ENCODE measurements around the gene PXT1.

Gene PXT1

DNA sequence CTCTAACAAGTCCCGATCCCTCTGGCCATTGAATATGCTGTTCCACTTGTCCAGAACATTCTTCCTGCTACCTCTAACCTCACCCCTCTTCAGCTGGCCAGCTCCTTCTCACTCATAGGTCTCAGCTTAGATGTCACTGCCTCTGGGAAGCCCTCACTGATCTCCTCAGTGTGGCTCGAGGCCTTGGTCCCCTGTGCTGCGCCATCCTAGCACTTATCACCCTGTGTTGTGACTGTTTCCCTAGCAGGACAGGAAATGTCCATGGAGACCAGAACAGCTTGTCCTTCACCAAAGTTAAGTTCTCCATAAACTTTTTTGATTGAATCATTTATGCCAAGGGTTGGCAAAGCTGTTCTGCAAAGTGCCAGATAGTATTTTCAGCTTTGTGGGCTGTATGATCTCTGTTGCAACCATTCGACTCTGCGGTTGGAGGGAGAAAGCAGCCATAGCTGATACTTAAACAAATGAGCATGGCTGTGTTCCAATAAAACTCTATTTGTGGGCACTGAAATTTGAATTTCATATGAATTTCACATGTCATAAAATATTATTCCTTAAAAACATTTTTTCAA lies 99.5 kb downstream of the PXT1 start:
- TF ChIP-seq, protein P1, sequence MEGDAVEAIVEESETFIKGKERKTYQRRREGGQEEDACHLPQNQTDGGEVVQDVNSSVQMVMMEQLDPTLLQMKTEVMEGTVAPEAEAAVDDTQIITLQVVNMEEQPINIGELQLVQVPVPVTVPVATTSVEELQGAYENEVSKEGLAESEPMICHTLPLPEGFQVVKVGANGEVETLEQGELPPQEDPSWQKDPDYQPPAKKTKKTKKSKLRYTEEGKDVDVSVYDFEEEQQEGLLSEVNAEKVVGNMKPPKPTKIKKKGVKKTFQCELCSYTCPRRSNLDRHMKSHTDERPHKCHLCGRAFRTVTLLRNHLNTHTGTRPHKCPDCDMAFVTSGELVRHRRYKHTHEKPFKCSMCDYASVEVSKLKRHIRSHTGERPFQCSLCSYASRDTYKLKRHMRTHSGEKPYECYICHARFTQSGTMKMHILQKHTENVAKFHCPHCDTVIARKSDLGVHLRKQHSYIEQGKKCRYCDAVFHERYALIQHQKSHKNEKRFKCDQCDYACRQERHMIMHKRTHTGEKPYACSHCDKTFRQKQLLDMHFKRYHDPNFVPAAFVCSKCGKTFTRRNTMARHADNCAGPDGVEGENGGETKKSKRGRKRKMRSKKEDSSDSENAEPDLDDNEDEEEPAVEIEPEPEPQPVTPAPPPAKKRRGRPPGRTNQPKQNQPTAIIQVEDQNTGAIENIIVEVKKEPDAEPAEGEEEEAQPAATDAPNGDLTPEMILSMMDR (IDR thresholded peaks at IDR 0.05; ENCODE audit: low read depth, low read length): no peak
- TF ChIP-seq EZH2phosphoT487 (IDR thresholded peaks at IDR 0.05; ENCODE audit: low read depth): no peak
- Histone ChIP-seq H3K27ac (ENCODE audit: low read length) (no peak overlapping the region), H3K4me2 (ENCODE audit: low read length) (no peak overlapping the region), H3K9ac (ENCODE audit: low read length) (no peak overlapping the region), H3K4me1 (ENCODE audit: low read length) (peaks cover 27% of the 10 kb centered on the region), H2AFZ (ENCODE audit: low read depth, low read length) (no peak overlapping the region), H4K20me1 (ENCODE audit: insufficient read depth, low read length) (no peaks in the 10 kb centered on the region), H3K4me3 (ENCODE audit: low read length) (no peak overlapping the region), H3K9me3 (ENCODE audit: insufficient read depth, low read length) (no peaks in the 10 kb centered on the region), H3K27me3 (ENCODE audit: low read depth, low read length) (peaks cover 13% of the 10 kb centered on the region), H3K36me3 (replicated peaks; ENCODE audit: low read depth, low read length) (no peaks in the 10 kb centered on the region), H3K79me2 (ENCODE audit: low read length) (no peaks in the 10 kb centered on the region)

DNA sequence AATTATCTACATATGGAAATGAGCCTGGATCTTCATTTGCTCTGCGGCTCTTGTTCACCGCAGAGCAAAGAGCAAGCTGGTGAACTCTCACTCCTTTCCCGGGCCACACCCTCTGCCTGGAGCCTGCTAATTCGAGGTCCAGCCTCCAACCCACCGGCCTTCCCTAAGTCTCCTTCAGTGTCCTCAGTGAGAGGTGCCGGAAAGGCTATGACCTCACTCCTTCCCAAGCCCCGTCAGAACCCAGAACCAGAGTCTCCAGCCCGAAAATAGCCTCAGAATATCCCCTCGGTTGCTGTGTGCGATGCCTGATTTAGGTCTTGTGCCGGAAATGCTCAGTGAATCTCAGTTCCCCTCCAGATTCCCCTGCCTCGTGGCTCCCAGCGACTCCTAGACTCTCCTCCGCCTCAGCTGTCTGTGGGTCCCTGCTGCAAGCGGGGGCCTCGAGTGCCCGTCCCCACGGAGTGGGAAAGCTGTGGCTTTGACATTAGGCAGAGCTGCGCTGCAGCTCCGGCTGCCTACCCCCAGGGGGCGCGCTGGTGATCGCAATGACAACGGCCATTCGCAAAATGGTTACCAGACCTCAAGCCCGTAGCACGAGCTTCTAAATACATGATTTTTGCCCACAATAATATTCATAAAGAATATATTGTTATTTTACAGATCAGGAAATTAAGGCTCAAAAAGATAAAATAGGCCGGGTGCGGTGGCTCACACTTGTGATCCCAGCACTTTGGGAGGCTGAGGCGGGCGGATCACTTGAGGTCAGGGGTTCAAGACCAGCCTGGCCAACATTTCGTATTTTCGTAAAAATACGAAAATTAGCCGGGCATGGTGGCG lies 101.8 kb downstream of the PXT1 start:
- Histone ChIP-seq H4K20me1 (ENCODE audit: insufficient read depth, low read length) (no peaks in the 10 kb centered on the region), H3K79me2 (ENCODE audit: low read length) (no peaks in the 10 kb centered on the region), H3K4me1 (ENCODE audit: low read length) (peaks cover 44% of the 10 kb centered on the region), H2AFZ (ENCODE audit: low read depth, low read length) (peak overlapping the region; percentile 61), H3K4me2 (ENCODE audit: low read length) (peak overlapping the region; percentile 83), H3K9me3 (ENCODE audit: insufficient read depth, low read length) (no peaks in the 10 kb centered on the region), H3K27me3 (ENCODE audit: low read depth, low read length) (peaks cover 14% of the 10 kb centered on the region), H3K27ac (ENCODE audit: low read length) (no peak overlapping the region), H3K9ac (ENCODE audit: low read length) (peak overlapping the region; percentile 22), H3K4me3 (ENCODE audit: low read length) (peak overlapping the region; percentile 67), H3K36me3 (replicated peaks; ENCODE audit: low read depth, low read length) (no peaks in the 10 kb centered on the region)
- TF ChIP-seq, protein P1 (IDR thresholded peaks at IDR 0.05; ENCODE audit: low read depth, low read length): peak; percentile 97
- TF ChIP-seq EZH2phosphoT487 (IDR thresholded peaks at IDR 0.05; ENCODE audit: low read depth): no peak
